NCI-H69 (cell line): ENCODE results near the gene C14orf180.

Experiments
- DNase-seq: peaks from one replicate; lab custom pipeline; 2025; lab: John Stamatoyannopoulos, UW

Gene C14orf180

DNA sequence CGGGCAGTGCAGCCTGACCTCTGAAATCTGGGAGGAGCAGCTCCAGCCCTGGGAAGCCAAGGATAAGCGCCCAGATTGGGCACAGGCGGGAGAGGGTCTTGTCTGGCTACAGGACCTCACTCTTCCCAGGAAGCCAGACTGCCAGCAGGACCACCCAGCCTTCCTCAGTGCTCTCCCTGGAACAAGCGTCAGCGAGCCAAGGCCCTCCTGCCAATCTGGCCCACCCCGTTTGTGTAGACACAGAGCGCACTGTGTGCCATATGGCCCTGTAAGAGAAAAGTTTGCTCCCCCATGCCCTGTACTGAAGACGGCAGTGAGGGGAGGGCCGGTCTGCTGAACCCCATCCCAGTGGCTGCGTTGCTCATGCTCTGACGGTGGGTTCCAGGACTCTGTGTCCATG is 1.2 kb upstream of the C14orf180 start:
- no peak for DNase-seq

DNA sequence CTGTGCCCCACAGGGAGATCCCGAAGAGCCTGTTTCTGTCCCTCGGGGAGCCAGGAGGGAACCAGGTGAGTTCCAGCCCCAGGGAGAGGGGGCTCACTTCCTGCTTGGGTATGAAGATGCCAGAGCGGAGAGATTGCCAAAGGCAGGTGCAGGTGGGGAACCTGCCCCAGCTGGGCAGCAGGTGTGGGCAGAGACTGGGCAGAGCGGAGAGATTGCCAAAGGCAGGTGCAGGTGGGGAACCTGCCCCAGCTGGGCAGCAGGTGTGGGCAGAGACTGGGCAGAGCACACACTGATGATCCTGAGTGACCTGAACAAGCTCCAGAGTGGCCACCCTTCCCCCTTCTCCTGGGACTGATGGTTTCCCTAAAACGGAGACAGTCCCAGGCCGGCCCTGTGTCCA is 375 bp downstream of the C14orf180 start:
- DNase-seq = peak; percentile 49

DNA sequence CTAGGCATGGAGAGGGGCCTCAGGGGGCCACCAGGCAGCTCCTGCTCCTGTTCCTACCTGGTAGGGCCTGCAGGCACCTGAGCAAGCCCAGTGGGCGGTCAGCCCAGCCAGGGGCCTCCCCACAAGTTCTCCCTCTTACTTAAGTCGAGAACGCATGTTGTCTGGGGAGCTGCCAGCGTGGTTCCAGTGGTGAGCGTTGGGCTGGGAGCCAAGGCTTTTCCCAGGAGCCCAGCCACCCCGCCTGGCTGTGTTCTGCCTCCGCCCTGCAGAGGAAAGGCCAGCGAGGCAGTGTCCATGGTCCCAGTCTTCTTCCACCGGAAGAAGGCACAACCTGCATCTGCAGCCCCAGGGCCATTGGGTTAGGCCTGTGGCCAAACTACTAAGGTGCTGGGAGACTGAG is 1.4 kb downstream of the C14orf180 start:
- DNase-seq = peak; percentile 58

DNA sequence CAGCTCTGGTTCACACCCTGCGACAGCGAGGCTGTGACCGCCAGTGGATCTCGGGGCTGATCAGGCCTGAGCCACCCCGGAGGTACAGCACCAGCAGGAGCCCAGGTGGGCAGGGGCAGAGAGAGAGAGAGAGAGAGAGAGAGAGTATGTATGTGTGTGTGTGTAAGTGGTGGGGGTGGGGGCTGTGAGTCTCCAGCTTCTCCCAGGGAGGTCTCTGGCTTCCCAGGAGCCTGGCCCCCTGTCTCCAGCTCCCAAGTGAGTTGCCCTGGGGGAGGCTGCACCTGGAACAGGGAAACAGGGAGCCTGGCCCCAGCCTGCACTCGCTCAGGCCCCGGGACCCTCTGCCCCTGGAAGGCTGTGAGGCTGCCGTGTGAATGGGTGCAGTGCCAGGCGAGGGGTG is 2.0 kb downstream of the C14orf180 start:
- DNase-seq = no peak

DNA sequence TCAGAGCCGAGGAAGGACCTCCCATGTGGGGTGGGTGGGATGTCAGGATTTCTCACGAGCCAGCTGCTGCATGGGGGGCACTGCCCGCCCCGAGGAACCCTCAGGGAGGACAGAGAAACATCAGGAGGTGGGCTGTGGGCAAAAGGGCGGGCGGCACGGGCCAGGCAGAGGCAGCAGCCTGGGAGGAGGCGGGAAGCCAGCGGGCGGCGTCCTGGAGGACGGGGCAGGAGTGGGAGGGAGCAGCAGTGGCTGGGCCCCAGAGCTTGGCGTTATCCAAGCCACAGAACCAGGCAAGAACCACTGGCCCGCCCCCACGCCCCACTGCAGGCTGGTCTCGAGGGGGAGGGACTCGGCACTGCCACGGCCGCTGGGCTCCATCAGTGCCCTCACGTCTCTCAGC is 2.4 kb downstream of the C14orf180 start:
- DNase-seq = no peak

DNA sequence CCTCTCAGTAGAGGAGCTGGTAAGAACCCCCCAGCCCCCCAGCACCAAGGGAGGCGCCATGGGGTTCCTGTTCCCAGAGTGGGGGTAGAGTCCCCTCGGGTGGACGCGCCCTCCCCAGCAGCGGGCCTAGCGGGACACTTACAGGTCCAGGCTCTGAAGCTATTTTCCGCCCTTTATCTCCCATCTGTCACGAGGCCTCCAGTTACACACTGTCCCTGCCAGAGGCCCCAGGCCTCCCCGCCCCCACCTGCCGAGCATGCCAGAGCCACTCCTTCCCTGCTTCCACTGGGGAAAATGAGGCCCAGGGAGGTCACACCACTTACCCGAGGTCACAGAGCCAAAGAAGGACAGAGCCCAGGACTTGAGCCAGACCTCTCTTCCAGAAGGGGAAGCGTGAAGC is 3.1 kb downstream of the C14orf180 start:
- no peak for DNase-seq

DNA sequence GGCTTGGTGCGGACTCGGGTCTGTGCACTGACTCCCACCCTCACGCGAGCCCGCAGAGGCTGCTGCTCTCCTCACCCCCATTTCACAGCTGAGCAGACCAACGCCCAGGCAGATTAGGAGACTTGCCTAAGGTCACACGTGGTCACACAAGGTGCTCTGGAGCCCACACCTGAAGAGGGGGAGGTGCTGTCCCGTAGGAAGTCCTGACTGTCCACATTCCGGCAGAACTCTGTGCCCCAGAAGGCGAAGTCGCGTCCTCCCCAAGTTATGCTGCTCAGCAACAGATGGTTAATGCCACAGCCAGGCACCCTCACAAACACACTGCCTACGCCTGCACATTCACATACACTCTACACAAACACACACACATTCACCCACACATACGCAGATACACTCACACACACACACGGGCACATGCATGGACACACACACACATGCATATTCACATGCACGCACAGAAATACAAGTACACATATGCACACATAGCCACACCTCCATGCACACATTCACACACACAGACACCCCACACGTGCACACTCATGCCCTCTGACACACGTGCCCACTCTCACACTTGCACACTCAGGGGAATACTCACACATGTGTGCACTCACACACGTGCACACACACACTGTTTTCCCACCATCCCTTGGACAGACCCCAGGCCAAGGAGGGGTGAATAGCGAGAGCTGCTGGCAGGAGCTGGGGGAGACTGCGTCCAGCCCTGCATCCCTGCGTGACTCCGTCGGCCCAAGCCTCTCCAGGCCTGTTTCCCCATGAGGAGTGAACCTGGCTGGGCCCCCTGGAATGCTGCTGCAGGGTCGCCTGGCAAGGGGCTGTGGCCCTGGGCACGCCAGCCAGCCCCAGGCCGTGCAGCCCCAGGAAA is 4.1 kb downstream of the C14orf180 start:
- no peak for DNase-seq

DNA sequence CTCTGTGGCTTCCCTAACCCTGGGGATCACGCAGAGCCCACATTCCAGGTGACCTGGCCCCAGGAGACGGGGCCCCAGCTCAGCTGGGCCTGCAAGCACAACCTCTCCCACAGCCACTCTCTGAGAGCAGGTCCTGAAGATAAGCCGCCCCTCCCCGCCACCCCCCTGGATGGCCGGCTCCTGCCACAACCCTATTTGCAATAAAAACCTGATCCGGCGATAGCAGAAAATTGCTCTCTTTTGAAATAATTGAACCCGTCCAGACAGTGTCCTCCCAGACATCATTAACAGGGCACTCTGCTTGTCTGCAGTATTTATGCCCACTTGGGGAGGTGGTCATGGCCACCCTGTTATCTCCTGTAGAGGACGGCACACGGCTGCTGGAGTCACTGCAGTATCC is 5.0 kb downstream of the C14orf180 start:
- no peak for DNase-seq

DNA sequence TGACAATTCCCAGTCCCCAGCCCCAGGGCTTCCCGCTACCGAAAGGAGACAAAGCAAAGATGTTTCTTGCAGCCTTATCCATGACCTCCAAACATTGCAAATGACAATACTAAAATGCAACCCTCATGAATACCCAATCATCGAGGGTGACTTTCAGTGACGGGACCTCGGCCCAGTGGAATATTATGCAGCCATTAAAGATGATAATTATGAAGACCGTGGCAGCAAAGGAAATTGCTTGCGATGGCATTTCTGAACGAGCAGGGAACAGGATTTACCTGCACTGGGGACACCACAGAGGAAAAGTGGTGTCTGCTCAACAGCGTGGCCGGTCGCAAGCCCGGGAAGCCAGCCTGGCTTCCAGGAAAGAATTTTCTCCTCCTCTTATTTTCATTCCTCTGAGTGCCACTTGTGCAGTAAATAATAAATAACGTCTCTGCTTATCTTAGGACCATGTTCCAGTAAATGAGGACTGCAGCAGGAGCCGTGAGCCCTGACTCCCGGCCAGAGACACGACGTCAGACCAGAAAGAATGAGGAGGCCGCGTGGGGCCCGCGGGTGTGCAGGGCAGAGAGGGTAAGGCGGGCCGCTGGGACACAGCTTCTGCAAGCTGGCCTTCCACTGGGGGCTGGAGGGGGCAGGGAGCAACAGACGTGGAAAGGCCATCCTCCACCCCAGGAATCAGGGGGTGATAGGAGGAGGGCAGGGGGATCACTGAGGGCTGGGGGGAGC is 6.6 kb downstream of the C14orf180 start:
- no peak for DNase-seq

DNA sequence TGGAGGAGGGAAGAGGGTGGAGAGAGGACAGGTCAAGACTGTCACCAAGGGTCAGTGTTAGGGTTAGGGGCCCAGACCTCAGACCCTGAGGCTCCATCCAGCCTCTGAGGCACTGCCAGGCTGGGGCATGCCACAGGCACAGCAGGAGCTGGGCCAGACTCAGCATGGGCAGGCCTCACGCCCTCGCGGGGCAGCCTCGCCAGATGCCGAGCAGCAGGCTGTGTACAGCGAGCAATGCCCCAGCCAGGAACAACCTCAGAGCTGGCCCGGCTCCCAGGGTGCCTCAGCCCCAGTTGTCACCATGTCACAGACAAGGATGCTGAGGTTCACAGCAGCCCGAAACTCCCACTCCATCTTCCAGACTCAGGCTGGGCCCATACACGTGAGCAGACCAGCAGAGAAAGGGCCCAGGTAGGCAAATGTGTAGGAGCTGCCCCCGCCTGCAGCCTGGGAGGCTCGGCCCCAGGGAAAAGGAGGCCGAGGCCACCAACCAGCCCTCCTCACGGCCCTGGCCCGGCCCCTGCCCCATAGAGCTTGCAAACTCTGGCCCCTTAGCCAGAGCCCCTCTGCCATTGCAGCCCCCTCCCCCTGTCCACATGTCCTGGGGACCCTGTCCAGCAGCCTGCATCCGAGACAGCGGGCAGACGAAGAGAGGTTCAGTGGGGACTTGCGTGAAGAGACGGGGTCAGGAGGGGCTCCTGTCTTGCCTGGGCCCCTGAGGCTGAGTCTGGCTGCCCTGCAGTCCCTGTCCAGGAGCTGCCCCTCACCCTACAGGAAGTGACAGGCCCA is 7.5 kb downstream of the C14orf180 start:
- peak; percentile 68 for DNase-seq

DNA sequence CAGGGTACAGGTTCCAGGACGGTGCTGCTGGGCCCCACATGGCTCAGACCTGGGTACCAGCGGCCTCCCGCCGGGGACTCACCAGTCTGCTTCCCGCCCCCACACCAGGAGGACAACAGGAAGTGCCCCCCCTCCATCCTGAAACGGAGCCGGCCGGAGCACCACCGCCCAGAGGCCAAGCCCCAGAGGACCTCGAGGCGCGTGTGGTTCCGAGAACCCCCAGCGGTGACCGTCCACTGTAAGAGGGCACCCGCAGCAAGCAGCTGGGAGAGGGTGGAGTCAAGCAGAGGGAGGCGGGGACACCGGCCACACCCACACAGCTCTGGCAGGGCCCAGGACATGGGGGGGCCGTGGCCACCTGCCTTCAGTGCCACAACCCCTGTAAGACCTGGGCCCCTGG is 8.1 kb downstream of the C14orf180 start:
- DNase-seq = no peak

DNA sequence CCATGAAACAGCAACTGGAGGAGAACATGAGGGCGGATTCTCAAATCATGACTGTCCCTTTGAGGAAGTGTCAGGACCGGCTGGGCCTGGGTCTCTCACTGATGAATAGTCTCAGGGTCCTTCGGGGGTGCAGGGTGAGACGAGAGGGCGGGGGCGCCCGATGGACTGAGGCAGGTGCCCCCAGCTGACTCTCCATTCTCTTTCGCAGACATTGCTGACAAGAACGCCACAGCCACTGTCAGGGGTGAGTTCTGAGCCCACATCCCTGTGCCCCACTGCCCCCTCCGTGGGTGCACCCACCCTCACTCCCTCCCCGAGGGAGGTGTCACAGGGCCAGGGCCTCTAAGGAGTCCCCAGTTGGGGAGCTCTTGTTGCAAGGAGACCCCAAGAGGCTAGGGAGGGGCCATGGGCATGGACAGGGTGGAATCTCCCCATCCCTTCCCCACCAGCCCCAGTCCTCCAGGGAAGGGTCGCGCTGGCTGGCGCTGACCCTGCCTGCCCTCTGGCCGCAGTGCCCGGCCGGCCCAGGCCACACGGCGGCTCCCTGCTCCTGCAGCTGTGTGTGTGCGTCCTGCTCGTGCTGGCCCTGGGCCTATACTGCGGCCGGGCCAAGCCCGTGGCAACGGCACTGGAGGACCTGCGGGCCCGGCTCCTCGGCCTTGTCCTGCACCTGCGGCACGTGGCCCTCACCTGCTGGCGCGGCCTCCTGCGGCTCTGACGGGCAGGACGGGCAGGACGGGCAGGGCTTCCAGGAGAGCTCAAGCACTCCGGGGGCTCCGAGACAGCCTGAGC is 8.7 kb downstream of the C14orf180 start:
- DNase-seq = no peak

DNA sequence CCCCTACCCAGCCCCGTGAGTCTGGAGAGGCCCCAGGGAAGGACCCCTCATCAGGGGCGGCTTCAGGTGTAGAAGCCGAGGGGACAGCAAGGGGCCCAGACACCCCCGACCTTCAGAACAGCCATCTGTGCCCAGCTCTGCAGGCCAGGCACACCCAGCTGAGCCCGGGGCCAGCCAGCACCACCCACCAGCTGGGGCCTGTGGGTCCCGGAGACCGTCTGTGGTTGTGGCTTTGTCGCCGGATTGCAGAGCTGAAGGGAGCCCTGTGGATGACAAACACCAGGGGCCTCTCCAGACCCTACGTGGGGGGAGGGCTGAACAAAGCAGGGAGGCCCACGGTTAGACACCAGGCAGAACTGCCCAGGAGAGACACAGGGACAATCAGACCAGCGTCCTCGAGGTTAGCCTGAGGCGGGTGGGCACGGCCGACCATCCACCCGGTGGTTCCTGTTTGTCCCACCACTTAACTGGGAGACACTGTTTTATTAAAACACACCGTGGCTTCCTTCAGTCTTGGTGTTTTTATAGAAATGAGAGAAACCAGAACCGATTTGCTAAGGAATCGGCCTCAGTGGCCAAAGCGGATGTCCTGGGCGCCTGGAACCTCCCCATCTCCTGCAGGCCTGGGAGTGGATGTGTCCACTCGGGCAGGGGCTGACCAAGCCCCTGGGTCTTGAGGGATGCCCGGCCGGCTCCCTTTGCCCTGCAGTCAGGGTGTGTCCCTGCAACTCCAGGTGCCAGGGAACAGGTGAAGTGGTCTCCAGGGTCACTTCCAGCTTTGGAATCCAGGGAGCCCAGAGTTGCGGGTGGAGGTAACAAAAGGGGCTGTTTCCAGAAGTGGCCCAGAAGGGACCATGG is 10.0 kb downstream of the C14orf180 start:
- DNase-seq = no peak

DNA sequence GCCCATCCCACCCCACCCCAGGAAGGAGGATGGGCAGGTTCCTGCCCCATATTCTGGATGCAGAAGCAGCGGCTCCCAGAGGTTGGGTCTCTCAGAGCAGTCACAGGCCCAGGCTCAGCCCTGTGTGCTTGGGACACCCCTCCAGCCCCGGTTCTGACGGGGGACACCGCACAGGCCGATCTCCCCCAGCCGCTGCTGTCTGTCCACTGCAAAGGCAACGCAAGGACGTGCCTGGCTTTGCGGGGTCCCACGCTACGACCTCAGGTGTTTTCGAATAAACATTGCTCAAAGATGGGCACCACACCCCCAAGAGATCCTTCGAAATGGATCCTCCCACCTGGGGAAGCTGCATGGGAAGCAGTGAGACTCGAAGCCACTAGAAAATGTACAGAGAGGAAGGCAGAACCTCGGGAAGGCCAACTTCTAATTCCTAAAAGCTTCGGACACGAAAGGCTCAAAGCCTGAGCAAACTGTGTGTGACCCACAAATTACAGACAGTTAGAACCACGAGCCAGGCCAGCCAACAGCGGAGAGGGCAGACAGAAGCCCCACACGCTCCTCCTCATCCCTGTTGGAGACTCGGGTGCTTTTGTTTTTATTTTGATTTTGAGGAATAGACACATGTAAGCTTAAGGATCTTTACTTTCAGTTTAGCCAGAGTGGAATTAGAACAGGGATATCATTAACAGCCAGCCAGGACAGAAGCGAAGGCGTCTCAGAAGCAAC is 10.8 kb downstream of the C14orf180 start:
- no peak for DNase-seq

DNA sequence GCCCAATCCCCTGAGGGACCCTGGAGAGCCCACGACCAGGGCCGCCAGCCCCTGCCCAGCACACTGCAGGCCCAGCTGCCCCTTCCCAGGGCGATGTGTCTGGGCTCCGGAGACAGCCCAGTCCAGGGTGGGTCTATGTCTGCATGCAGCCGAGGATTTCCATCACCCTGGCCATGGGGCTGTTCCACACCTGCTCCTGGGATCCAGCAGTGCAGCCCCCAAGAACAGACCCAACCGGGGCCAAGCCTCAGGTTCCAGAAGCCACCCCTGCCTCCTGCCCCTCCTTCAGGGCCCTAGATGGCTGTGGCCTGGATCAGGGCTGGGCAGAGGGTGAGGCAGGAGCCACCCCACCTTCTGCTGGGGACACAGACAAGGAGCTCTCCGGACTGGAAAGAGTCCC is 11.5 kb downstream of the C14orf180 start:
- DNase-seq = no peak

DNA sequence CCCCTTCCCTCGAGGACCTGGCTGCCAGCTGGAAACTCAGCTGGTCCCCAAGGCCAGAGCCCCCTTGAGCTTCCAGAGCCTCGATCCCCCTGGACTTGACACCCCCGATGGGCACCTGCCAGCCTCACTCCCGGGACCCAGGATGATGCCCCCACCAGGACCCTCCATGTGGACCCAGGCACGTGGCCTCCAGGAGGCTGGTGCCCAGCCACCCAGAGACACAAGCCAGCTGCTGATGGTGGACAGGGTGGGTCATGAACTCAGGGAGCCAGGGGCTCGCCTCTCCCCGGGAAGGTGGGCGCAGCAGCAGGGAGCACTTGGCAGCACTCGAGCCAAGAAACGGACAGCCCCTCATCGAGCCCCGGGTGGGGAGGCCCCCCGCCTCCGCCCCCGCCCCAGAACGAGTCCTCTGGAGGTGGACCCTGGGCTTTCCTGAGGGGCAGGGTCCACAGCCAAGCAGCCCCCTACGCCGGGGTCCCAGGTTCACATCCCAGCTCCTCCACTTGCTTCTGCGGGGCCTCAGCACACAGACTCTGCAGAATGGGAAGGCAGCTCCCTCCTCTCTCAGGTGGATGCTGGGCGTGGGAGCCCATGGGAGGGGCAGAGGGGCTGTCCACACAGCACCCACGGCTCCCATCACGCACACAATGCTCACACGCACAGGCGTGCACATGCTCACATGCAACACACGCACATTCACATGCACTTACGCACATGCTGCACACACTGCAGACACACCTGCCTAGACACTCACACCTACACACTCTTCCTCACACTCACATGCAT is 12.1 kb downstream of the C14orf180 start:
- DNase-seq = no peak

DNA sequence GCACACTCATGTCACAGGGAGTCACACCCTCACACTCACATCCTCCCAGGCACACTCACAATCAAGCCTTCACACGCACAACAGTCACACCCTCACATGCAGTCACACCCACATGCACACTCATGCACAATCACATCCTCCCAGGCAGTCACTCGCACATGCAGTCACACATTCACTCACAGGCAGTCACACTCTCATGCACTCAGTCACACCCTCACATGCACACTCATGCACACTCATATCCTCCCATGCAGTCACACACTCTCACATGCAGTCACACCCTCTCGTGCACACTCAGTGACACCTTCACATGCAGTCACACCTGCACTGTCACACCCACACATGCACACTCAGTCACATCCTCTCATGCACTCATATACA is 12.7 kb downstream of the C14orf180 start:
- no peak for DNase-seq

DNA sequence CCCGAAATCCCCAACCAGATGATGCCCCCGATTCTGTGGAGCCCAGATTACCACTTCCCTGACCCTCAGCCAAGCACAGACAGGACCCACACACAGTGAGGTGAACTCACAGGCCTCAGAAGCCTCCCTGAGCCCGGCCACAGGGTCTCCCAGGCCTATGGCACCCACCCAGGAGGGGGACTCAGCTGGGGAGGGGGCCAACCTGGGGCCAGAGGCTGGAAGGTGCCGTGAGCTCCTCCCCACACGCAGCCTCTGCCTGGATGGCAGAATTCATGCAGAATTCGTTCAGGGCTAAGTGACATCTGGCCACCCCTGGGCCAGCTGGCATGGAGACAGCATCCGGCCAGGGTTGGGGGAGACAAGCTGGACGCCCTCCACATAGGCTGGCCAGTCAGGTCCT is 13.2 kb downstream of the C14orf180 start:
- no peak for DNase-seq

DNA sequence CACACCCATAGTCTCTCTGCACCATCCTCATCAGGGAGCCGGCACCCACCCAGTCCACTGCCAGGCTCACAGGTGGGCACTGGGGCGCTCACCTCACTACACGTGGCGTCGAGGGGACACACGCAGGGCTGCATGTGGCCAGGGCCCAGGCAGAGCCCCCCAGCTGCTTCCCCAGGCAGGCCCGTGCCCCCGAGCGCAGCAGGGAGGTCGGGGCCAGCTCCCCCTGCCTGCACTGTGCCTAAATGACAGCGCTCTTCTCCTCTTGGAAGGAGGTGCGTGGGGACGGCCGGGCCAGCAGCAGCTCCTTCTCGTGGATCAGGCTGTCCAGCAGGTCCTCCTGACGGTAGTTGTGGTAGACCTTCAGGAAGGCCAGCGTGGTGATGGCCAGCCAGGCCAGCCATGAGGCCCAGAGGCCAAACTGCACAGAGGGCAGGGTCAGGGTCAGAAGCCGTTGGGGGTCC is 13.7 kb downstream of the C14orf180 start:
- no peak for DNase-seq
